Sigmoid colon (tissue), 4 donors: ENCODE results near the gene KDM6A.
"Not testable (repeated sequence)": the region's sequence is repeated elsewhere in the genome, so short reads cannot be mapped to it uniquely, and the experiment has no call there.

Source experiments
- EP300 ChIP-seq, 4 donors: sonication (generic); formaldehyde crosslinking; IDR thresholded peaks; one replicate each; pipeline ENCODE4 v1.6.1; 2017; ENCODE audit warnings: antibody characterized with exemption in 4 of 4
- POLR2A ChIP-seq, 2 donors: fragments of 450-650 bp; IDR thresholded peaks; one replicate each; pipeline ENCODE4 v1.6.1; 2016; ENCODE audit warnings: antibody characterized with exemption in 2 of 2, mild to moderate bottlenecking in 2 of 2, moderate library complexity in 2 of 2
- TF ChIP-seq, protein P1 (sequence below), 4 experiments: fragments of 450-650 bp in 3 of 4; fragments of 200-600 bp in 1 of 4; IDR thresholded peaks; one replicate each; pipeline ENCODE4 v1.5.1; 2016 to 2019; ENCODE audit warnings: antibody characterized with exemption in 4 of 4, mild to moderate bottlenecking in 3 of 4, moderate library complexity in 2 of 4

DNA sequence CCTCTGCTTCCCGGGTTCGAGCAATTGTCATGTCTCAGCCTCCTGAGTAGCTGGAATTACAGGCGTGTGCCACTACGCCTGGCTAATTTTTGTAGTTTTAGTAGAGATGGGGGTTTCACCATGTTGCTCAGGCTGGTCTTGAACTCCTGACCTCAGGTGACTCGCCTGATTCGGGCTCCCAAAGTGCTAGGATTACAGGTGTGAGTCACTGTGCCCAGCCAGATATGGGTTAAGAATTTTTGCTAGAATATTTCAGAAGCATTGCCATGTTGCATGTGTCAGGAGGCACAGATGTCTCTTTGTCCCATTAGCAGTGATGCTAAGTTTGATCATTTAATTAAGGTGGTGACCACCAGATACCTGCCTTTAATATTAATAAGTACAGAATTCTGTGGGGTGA lies 22.1 kb upstream of the KDM6A start:
- TF ChIP-seq, protein P1, sequence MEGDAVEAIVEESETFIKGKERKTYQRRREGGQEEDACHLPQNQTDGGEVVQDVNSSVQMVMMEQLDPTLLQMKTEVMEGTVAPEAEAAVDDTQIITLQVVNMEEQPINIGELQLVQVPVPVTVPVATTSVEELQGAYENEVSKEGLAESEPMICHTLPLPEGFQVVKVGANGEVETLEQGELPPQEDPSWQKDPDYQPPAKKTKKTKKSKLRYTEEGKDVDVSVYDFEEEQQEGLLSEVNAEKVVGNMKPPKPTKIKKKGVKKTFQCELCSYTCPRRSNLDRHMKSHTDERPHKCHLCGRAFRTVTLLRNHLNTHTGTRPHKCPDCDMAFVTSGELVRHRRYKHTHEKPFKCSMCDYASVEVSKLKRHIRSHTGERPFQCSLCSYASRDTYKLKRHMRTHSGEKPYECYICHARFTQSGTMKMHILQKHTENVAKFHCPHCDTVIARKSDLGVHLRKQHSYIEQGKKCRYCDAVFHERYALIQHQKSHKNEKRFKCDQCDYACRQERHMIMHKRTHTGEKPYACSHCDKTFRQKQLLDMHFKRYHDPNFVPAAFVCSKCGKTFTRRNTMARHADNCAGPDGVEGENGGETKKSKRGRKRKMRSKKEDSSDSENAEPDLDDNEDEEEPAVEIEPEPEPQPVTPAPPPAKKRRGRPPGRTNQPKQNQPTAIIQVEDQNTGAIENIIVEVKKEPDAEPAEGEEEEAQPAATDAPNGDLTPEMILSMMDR (IDR thresholded peaks at IDR 0.05) = not testable (repeated sequence)
- TF ChIP-seq POLR2A, EP300 (IDR thresholded peaks at IDR 0.05): not testable (repeated sequence)
